ENCODE data around the gene CRIP1.

- TF ChIP-seq CTCF (conservative IDR thresholded peaks at IDR 0.05; ENCODE audit: low read depth, low read length): no peak
- no peak for TF ChIP-seq EZH2 (IDR thresholded peaks at IDR 0.05; ENCODE audit: low read length, unreplicated experiment)
These were observed 42.6 kb downstream of the CRIP1 start for GRCh38 chr14:105529319-105529568.
